HPDE6-E6E7 (cell line): ENCODE data around the gene TECR.
"Not testable (repeated sequence)": the region's sequence is repeated elsewhere in the genome, so short reads cannot be mapped to it uniquely, and the experiment has no call there.

Experiments
- DNase-seq: peaks from one replicate; pipeline ENCODE4 v3.0.0; 2011; ENCODE audit warnings: missing footprints; ENCODE audit errors: extremely low spot score

The TECR gene

DNA sequence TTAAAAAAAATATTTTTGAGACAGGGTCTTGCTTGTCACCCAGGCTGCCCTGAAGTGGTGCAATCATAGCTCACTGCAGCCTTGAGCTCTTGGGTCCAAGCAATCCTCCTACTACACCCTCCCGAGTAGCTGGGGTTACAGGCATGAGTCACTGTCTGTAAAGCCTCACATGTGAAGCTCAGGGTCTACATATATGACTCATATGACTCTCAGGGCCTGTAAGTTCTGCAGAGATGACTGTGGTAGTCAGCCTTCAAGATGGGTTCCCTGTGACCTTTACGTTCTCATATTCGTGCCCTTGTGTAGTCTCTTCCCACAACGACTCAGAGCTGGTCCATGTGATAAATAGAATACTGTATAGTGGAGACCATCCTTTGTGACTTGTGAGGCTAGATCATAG, 60.0 kb downstream of the TECR start:
- DNase-seq: not testable (repeated sequence)

DNA sequence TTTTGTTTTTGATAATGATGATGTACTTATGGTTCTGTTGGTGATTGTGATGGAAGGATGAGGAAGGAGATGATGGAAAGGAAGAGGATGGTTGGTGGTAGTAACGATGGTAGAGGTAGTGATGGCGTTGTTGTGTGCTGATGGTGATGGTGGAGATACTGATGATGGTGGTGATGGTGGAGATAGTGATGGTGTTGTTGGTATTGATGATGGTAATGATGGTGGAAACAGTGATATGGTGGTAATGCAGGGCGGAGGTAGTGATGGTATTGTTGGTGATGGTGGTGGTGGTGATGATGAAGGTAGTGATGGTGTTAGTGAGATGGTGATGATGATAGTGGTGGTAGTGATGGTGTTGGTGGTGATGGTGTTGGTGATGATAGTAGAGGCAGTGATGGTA, 66.2 kb downstream of the TECR start:
- no peak for DNase-seq

DNA sequence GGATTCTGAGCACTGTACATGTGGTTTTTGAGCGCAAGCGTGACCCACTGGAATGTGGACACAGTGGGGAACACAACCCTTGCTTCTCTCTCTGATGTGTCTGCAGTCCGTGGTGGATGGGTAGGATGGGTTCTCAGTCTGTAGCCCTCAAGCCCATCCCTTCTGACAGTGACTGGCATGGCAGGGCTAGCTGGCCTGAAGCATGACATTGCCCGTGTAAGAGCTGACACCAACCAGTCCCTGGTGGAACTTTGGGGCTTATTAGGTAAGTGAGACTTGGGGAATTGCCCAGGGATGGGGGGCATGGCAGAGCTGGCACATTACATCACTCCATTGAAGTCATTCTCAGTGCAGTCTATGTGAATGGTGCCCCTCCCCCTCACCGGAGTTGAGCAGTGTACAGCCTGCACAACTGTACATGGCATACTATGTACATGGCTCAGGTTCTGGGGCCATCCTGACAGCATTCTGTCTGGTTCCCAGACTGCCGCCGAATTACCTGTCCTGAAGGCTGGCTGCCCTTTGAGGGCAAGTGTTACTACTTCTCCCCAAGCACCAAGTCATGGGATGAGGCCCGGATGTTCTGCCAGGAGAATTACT, 70.3 kb downstream of the TECR start:
- DNase-seq: no peak

DNA sequence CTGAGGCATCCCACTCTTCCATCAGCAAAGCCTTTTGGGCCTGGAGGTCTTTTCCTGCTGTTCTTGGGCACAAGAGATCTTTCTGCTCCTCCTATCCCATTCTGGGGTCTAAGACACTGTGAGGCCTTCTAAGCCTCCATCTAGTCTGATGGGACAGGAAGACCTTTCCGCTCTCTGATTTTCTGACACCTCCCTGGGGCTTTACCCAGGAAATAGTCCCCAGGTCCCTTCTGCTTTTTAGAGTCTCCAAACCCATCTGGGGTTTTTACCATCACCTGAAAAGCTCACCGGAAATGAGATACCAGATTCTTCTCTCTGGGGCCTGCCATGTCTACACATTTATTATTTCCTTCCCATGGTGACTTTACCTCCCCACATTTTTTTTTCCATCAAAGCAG, 74.6 kb downstream of the TECR start:
- no peak for DNase-seq

DNA sequence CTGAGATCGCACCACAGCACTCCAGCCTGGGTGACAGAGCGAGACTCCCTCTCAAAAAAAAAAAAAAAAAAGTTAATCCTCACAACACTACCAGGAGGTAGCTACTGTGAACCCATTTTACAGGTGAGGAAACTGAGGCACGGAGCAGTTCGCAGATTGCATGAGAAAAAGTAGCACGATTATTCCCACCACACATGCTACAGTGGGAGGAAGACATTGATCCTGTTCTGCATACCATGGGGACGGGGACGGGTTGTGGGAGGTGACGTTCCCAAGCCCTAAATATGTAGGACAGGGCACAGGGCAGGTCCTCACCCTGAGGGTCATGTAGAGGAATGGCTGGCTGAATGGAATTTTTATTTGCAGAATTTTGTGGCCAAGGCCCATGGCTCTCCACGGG, 77.2 kb downstream of the TECR start:
- DNase-seq: no peak

DNA sequence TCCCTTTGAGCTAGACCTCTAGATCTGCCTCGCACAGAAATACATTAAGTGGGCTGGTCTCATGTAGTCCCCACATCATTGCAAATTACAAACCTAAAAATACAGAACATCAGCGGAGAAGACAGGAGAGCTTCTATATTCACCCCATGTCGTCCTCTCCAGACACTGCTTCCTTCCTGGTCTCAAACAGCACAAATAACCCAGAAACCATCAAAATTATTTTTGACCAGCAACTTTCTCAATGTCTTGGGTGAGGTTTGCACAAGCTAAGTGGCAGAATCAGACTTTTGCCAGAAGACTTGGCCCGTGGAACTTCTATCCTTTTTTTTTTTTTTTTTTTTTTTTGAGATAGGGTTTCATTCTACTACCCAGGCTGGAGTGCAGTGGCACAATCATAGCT, 81.7 kb downstream of the TECR start:
- no peak for DNase-seq

DNA sequence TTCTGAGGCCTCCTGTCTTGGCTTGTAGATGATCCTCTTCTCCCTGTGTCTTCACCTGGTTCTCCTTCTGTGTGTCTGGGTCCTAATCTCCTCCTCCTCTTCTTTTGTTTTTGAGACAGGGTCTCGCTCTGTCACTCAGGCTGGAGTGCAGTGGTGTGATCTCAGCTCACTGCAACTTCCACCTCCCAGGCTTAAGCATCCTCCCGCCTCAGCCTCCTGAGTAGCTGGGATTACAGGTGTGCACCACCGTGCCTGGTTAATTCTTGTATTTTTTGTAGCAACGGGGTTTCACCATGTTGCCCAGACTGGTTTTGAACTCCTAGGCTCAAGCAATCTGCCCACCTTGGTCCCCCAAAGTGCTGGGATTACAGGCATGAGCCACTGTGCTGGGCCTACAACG, 82.8 kb downstream of the TECR start:
- DNase-seq: not testable (repeated sequence)

DNA sequence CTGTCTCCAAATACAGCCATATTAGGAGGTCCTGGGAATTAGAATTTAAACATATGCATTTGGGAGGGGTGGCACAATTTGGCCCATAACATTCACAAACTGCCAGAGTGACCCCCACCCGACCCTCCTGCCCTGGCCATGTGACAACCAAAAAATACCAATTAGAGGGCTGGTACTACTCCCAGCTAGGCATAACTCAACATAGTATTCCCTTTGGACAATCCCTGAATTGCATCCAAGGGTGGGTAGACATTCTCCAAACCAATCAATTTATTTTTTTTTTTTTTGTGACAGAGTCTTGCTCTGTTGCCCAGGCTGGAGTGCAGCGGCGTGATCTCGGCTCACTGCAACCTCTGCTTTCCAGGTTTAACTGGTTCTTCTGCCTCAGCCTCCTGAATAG, 83.3 kb downstream of the TECR start:
- no peak for DNase-seq

DNA sequence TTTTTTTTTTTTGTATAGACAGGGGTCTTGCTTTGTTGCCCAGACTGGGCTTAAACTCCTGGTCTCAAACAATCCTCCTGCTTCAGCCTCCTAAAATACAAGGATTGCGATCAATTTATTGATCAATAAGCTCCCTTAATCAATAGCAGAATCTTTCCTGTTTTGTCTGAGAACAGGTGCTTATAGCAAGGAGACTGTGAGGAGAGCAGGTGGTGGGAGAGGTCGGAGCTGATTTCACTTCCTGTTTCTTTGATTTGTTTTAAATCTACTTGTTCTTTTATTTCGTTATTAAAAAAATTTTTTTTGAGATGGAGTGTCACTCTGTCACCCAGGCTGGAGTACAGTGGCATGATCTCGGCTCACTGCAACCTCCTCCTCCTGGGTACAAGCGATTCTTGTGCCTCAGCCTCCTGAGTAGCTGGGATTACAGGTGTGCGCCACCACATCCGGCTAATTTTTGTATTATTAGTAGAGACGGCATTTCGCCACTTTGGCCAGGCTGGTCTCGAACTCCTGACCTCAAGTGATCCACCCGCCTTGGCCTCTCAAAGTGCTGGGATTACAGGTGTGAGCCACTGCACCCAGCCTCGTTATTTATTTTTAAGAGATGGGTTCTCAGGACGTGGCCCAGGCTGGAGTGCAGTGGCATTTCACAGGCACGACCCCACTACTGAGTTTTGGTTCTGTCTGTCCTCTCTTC, 84.2 kb downstream of the TECR start:
- DNase-seq: not testable (repeated sequence)

DNA sequence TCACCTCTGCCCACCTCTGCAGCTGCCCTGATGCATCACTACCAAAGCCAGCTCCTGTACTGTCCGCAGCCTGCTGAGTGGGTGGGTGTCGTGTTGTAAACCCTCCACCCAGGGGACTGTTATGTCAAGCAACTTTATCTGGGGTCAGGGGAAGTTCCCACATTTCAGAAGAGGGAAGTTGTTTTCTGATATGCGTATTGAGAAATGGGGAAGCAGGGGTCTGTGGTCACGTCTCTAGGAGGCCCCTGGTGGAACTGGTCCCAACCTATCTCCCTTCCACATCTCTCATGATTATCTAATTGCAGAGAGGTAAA, 84.7 kb downstream of the TECR start:
- DNase-seq: no peak
